ENCODE results near the gene SDCCAG8.

The SDCCAG8 gene

GRCh38 chr1:243394601-243395464, 139.0 kb downstream of the SDCCAG8 start:
- no peak for DNase-seq

GRCh38 chr1:243396424-243396823, 140.6 kb downstream of the SDCCAG8 start:
- DNase-seq: no peak

GRCh38 chr1:243396876-243397275, 141.0 kb downstream of the SDCCAG8 start:
- no peak for DNase-seq

GRCh38 chr1:243397613-243398321, 141.9 kb downstream of the SDCCAG8 start:
- no peak for DNase-seq

DNA sequence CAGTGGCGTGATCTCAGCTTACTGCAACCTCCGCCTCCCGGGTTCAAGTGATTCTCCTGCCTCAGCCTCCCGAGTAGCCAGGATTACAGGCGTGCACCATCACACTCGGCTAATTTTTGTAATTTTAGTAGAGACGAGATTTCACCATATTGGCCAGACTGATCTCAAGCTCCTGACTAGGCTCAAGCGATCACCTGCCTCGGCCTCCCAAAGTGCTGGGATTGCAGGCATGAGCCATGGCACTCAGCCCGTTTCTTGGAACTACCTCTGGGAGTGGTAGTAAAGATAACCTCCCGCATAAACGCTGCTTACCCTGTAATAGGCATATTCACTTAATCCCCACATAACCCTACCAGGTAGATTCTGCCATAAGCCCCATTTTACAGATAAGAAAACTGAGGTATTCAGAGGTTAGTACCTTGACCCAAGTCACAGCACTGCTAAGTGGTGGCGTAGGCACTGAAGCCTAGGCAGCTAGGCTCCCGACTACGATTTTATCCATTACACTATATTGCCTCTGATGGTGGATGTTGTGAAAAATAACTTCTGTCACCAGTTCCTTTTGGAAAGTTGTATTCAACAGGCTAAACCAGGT, 143.8 kb downstream of the SDCCAG8 start:
- no peak for DNase-seq

- no peak for DNase-seq
Measured at GRCh38 chr1:243402868-243403267, 147.0 kb downstream of the SDCCAG8 start.

GRCh38 chr1:243406424-243406823, 150.6 kb downstream of the SDCCAG8 start:
- no peak for DNase-seq

DNA sequence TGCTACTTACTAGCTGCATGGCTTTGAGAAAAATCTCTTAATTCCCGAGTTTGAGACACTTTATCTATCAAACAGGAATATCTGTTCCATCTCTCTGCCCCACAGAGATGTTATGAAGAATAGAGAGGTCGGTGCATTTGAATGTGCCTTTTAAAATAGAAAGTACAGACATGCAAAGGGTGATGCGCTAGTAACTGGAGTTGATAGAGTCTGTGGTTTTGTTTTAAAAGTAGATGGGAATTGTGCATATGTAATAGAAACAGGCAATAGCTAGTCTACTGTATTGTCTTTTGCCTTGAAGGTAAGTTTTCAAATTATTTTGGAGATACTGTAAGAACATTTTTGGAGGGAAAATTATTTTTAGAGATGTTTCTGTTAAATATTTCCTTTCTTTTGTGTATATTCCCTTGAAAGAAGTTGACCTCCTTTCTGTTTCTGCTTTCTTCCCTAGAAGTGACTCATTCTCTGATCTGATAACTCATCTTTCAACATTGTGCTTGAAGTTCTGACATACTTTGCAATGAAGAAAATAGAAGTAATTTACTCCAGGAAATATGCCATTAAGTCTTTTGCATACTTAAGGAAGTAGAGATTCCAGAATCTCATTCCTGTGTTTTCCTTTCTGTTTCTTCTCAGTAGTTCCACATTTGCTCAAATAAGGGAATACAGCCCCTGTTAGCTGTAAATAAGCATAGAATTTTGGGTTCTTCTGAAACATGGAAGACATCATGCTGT, 151.6 kb downstream of the SDCCAG8 start:
- DNase-seq: no peak

GRCh38 chr1:243408479-243408878, 152.6 kb downstream of the SDCCAG8 start:
- no peak for DNase-seq

- DNase-seq: no peak
Measured at GRCh38 chr1:243409284-243409683, 153.4 kb downstream of the SDCCAG8 start.

DNA sequence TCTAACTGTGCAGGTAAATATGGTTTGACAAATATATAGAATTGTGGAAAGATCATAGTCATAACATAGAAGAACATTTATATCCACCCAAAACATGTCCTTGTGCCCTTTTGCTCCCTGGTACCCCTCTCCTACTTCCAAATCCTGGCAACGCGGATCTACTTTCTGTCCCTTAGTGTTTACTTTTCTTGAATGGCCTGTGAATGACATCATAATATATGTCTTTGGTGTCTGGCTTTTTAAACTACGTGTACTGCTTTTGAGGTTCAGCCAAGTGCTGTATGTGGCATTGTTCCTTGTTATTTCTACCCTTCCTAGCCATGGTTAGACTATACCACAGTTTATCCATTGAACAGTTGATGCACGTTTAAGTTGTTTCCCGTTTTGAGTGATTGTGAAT, 155.6 kb downstream of the SDCCAG8 start:
- no peak for DNase-seq

DNA sequence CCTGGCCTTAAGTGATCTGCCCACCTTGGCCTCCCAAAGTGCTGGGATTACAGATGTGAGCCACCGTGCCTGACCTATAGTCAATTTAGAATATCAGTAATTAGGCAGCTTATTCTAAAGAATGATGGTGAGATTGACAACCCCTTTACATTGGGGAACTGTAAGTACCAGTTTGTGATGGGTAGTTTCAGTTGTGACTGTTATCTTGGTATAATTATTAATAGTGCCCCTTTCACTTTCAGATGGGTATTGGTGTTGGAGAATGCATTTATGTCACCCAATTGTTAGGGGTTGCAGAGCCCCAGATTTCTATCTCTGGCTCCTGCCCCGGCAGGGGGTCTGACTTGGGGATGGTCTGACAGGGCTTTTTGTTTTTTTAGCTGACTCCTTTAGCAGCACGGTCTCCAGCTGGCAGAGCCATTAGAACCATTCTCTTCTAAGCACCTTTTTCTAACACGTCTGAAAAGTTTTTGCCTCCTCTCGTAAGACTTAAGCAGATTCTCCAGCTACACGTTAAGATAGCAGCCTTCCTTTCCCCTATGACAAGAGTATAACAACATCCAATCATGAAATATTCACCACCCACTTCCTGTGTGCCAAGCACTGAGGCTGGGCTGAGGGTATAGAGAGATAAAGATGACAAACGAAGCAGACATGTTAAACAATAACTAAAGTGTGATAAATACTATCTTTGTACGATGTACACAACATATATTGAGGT, 157.8 kb downstream of the SDCCAG8 start:
- no peak for DNase-seq

- no peak for DNase-seq
Measured at GRCh38 chr1:243414152-243414494, 158.3 kb downstream of the SDCCAG8 start.

GRCh38 chr1:243415663-243416408, 160.0 kb downstream of the SDCCAG8 start:
- no peak for DNase-seq

GRCh38 chr1:243416495-243416894, 160.7 kb downstream of the SDCCAG8 start:
- no peak for DNase-seq

DNA sequence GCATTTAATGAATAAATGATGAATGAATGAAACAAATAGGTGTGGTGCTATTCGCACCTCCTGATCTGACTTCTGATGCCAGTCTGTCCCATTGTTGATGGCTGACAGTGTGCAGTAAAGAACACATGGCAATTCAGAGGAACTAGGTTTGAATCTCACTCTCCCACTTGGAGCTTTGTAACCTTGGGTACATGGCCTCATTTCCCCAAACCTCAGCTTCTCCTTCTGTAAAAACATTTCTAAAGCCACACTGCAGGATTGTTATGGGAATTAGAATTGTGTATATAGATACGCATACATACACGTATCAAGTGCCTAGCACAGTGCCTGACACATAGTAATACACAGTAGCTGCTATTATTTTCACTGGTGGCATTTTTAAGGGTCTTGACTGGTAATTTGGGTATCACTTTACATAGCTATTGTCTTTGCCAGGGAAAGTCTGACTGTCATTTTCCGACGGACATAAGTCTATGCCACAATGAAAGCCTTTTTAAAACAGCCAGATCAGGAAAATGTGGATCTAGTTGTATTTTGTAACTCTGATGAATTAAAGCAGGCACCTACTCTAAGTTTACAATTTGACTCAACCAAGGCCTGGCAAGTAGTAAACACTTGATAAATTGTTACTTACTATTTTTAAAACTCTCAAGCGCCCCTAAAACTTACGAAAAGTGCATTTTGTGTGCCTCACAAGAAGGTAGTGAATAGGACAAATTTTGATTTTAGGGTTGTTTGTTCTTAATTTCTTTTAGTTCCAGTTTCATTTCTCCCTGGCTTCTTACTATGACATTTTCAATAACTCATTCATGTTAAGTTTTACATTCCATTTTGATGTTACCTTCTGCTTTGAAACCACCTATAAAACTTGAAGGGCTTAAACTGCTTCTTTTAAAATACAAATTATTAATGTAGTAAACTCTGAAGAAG, 164.4 kb downstream of the SDCCAG8 start:
- no peak for DNase-seq

- no peak for DNase-seq
Measured at GRCh38 chr1:243420946-243421685, 165.3 kb downstream of the SDCCAG8 start.

- DNase-seq: no peak
Measured at GRCh38 chr1:243421784-243422183, 165.9 kb downstream of the SDCCAG8 start.

GRCh38 chr1:243422362-243422761, 166.5 kb downstream of the SDCCAG8 start:
- no peak for DNase-seq

GRCh38 chr1:243428084-243428483, 172.2 kb downstream of the SDCCAG8 start:
- no peak for DNase-seq

Measured in effector CD4-positive, alpha-beta T cell (primary cell).